NCI-H82 (cell line): ENCODE measurements around the gene TCF21.
"Not testable (repeated sequence)": the region's sequence is repeated elsewhere in the genome, so short reads cannot be mapped to it uniquely, and the experiment has no call there.

Experiments
- DNase-seq: peaks from one replicate; lab custom pipeline; 2025; lab: John Stamatoyannopoulos, UW

Gene TCF21

GRCh38 chr6:133923938-133924593 is 35.2 kb downstream of the TCF21 start:
- DNase-seq: peak; percentile 90

- peak; percentile 18 for DNase-seq
Observed at GRCh38 chr6:133931221-133931620, 42.3 kb downstream of the TCF21 start.

- not testable (repeated sequence) for DNase-seq
Observed at GRCh38 chr6:133936352-133936751, 47.4 kb downstream of the TCF21 start.

- DNase-seq: no peak
Observed at GRCh38 chr6:133937909-133938308, 49.0 kb downstream of the TCF21 start.

GRCh38 chr6:133938533-133938932 is 49.6 kb downstream of the TCF21 start:
- DNase-seq: no peak

GRCh38 chr6:133939778-133940667 is 51.1 kb downstream of the TCF21 start:
- no peak for DNase-seq
